ENCODE data around the gene MINAR2.

DNA sequence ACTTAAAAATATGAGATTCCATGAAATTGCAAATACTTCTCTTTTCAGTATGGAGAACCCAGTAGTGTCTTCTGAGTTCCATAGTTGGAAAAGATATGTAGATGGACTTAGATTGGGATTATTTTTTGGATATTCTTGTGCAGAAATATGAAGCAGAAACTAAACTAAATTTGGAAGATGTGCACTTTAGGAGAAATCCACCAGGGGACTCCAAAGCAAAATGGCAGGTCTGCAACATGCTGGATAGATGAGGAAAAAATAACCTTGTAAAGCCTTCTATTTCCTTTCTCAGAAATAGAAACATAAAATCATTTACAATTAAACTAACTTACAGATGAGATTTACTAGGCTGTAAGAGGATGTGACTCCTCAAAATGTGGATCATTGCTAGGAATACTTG, 49.2 kb upstream of the MINAR2 start:
- TF ChIP-seq FOSL2 (IDR thresholded peaks at IDR 0.05; ENCODE audit: borderline replicate concordance, low read depth) (no peak), CTCF (IDR thresholded peaks at IDR 0.05) (peak; percentile 33; the same call in 1 of the 2 replicates), POLR2AphosphoS5 (IDR thresholded peaks at IDR 0.05; ENCODE audit: low read depth, low read length) (no peak), YY1 (IDR thresholded peaks at IDR 0.05; ENCODE audit: low read depth) (no peak), USF2 (IDR thresholded peaks at IDR 0.05; ENCODE audit: borderline replicate concordance, low read depth, low read length) (no peak), SIN3A (IDR thresholded peaks at IDR 0.05; ENCODE audit: borderline replicate concordance, low read depth, low read length) (no peak), TEAD4 (IDR thresholded peaks at IDR 0.05; ENCODE audit: borderline replicate concordance, insufficient read depth) (no peak), TAF1 (IDR thresholded peaks at IDR 0.05; ENCODE audit: borderline replicate concordance, low read depth, low read length) (no peak), EZH2phosphoT487 (IDR thresholded peaks at IDR 0.05; ENCODE audit: borderline replicate concordance, low read depth) (no peak)
- TF ChIP-seq, protein P1, sequence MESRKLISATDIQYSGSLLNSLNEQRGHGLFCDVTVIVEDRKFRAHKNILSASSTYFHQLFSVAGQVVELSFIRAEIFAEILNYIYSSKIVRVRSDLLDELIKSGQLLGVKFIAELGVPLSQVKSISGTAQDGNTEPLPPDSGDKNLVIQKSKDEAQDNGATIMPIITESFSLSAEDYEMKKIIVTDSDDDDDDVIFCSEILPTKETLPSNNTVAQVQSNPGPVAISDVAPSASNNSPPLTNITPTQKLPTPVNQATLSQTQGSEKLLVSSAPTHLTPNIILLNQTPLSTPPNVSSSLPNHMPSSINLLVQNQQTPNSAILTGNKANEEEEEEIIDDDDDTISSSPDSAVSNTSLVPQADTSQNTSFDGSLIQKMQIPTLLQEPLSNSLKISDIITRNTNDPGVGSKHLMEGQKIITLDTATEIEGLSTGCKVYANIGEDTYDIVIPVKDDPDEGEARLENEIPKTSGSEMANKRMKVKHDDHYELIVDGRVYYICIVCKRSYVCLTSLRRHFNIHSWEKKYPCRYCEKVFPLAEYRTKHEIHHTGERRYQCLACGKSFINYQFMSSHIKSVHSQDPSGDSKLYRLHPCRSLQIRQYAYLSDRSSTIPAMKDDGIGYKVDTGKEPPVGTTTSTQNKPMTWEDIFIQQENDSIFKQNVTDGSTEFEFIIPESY (IDR thresholded peaks at IDR 0.05; ENCODE audit: borderline replicate concordance, low read depth): no peak
- TF ChIP-seq, protein P2, sequence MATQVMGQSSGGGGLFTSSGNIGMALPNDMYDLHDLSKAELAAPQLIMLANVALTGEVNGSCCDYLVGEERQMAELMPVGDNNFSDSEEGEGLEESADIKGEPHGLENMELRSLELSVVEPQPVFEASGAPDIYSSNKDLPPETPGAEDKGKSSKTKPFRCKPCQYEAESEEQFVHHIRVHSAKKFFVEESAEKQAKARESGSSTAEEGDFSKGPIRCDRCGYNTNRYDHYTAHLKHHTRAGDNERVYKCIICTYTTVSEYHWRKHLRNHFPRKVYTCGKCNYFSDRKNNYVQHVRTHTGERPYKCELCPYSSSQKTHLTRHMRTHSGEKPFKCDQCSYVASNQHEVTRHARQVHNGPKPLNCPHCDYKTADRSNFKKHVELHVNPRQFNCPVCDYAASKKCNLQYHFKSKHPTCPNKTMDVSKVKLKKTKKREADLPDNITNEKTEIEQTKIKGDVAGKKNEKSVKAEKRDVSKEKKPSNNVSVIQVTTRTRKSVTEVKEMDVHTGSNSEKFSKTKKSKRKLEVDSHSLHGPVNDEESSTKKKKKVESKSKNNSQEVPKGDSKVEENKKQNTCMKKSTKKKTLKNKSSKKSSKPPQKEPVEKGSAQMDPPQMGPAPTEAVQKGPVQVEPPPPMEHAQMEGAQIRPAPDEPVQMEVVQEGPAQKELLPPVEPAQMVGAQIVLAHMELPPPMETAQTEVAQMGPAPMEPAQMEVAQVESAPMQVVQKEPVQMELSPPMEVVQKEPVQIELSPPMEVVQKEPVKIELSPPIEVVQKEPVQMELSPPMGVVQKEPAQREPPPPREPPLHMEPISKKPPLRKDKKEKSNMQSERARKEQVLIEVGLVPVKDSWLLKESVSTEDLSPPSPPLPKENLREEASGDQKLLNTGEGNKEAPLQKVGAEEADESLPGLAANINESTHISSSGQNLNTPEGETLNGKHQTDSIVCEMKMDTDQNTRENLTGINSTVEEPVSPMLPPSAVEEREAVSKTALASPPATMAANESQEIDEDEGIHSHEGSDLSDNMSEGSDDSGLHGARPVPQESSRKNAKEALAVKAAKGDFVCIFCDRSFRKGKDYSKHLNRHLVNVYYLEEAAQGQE (IDR thresholded peaks at IDR 0.05; ENCODE audit: low read depth, low read length): no peak
